ENCODE data around the gene RAB24. TPM values are rescaled to one million over a fixed set of nuclear protein-coding genes. Genes with fewer than 3 reads are reported as not detected.

Gene RAB24
- total and polyA plus RNA-seq, 2 donors (not counting 1 experiment from before 2014, with no cell fraction given): 25.9 to 34.2 TPM

DNA sequence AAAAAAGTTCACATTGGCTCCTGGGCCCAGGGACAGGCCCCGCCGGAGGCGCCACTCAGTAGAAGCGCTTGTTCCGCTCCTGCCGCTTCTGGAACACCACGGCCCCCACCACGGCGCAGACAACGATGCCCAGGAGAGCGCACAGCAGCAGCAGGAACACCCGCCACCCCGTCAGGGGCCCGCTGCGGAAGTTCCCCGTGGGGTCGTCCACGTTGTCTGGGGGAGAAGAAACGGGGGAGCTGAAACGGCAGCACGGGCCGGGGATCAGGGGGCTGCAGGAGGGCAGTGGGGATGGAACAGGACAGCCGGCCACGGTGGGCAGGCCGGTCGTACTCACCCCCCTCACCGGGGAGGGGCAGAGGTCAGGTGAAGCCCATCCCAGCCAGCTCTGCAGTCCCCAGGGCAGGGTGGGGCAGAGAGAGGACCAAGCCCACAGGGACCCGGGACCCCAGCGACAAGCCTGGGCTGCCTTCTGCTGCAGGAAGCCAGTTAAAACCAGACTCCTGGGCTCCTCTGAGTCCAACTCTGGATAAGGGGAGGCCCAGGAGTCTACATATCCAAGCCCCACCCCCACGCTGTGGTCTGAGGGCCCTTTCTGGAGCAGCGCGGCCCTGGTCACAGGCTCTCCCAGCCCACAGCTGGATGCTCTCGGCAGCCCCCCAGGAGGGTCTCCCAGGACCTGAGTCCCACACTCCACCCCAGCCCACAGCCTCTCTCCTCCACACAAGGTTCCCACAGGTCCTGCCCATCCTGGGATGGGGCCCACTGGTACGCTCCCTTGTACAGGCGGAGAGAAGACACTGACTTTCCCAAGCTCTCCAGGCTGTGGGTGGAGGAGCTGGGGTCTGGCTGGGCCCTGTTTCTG lies 28.7 kb upstream of the RAB24 start:
- DNase-seq (ENCODE audit: low read depth in 2 of 2): no peak

DNA sequence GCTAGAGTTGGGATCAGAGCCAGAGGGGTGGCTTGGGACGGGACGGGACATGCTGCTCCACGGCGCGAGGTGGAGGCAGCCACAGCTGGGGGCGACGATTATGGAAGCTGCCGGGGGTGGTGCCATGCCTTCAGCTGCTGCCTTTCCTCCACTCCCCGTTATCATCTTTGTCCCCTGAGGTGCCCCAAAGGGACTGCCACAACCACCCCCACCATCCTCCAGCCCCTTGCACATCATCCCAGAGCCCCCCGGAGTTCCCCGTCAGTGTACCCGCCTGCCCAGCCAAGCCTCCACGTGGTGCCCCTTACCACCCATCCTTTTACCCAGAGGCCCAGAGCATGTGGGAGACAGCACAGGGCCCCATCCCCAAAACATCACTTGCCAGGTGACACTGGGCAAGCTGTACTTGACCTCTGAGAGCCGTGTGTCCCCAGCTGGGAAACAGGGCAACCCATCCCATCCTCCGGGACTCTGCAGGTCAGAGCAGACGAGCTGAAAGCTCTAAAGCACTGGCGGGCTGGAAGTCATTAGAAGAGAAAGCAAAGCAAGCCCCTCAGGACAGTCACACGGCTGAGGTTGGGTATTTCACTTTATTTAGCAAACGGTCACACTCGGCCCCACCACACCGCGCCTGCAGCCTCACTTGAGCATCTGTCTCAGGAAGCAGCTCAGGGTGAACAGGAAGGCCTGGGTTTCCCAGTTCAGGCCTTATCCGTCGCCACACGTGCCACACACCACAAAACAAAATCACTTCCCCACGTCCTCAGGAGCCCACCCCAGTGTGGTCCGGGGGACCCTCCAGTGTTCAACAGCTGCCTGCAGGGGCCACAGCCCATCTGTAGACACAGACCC lies 27.7 kb upstream of the RAB24 start:
- Histone ChIP-seq H3K79me2 (ENCODE audit: control insufficient read depth, insufficient read depth, low read length) (no peaks in the 10 kb centered on the region), H3K27me3 (ENCODE audit: control insufficient read depth, insufficient read depth, low read length) (no peaks in the 10 kb centered on the region), H3K4me3 (replicated peaks in 1 of 4; ENCODE audit: control extremely low read depth in 1 of 4, insufficient read depth in 1 of 4, low read depth in 3 of 4, low read length in 4 of 4) (no peak overlapping the region), H3K36me3 (ENCODE audit: control insufficient read depth, insufficient read depth, low read length) (peaks cover 30% of the 10 kb centered on the region), H2AFZ (ENCODE audit: low read length) (no peak overlapping the region), H3K27ac (ENCODE audit: insufficient read depth, low read length) (no peak overlapping the region), H3K9ac (ENCODE audit: insufficient read depth, low read length) (no peak overlapping the region), H4K20me1 (ENCODE audit: control insufficient read depth, extremely low read depth, insufficient read depth, low read length) (no peaks in the 10 kb centered on the region), H3K9me3 (ENCODE audit: control insufficient read depth, insufficient read depth, low read depth, low read length) (no peaks in the 10 kb centered on the region), H3K4me2 (ENCODE audit: extremely low read depth, insufficient read depth, low read length) (no peak overlapping the region), H3K4me1 (ENCODE audit: control insufficient read depth, extremely low read depth, insufficient read depth, low read length) (peaks cover 5% of the 10 kb centered on the region)
- DNase-seq (ENCODE audit: low read depth in 2 of 2): no peak
- TF ChIP-seq, protein P1, sequence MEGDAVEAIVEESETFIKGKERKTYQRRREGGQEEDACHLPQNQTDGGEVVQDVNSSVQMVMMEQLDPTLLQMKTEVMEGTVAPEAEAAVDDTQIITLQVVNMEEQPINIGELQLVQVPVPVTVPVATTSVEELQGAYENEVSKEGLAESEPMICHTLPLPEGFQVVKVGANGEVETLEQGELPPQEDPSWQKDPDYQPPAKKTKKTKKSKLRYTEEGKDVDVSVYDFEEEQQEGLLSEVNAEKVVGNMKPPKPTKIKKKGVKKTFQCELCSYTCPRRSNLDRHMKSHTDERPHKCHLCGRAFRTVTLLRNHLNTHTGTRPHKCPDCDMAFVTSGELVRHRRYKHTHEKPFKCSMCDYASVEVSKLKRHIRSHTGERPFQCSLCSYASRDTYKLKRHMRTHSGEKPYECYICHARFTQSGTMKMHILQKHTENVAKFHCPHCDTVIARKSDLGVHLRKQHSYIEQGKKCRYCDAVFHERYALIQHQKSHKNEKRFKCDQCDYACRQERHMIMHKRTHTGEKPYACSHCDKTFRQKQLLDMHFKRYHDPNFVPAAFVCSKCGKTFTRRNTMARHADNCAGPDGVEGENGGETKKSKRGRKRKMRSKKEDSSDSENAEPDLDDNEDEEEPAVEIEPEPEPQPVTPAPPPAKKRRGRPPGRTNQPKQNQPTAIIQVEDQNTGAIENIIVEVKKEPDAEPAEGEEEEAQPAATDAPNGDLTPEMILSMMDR (conservative IDR thresholded peaks at IDR 0.05 in 1 of 2, IDR thresholded peaks at IDR 0.05 in 1 of 2; ENCODE audit: low read depth in 1 of 2, low read length in 2 of 2): no peak

More for the DNA sequence above, 28.7 kb upstream of the RAB24 start:
- Histone ChIP-seq H3K79me2 (ENCODE audit: control insufficient read depth, insufficient read depth, low read length) (no peaks in the 10 kb centered on the region), H3K4me3 (replicated peaks in 1 of 4; ENCODE audit: control extremely low read depth in 1 of 4, insufficient read depth in 1 of 4, low read depth in 3 of 4, low read length in 4 of 4) (no peak overlapping the region), H4K20me1 (ENCODE audit: control insufficient read depth, extremely low read depth, insufficient read depth, low read length) (no peaks in the 10 kb centered on the region), H3K4me2 (ENCODE audit: extremely low read depth, insufficient read depth, low read length) (no peak overlapping the region), H3K4me1 (ENCODE audit: control insufficient read depth, extremely low read depth, insufficient read depth, low read length) (peaks cover 5% of the 10 kb centered on the region), H3K27me3 (ENCODE audit: control insufficient read depth, insufficient read depth, low read length) (no peaks in the 10 kb centered on the region), H3K36me3 (ENCODE audit: control insufficient read depth, insufficient read depth, low read length) (peaks cover 36% of the 10 kb centered on the region), H3K9me3 (ENCODE audit: control insufficient read depth, insufficient read depth, low read depth, low read length) (no peaks in the 10 kb centered on the region), H3K9ac (ENCODE audit: insufficient read depth, low read length) (no peak overlapping the region), H2AFZ (ENCODE audit: low read length) (no peak overlapping the region), H3K27ac (ENCODE audit: insufficient read depth, low read length) (no peak overlapping the region)
- TF ChIP-seq, protein P1 (conservative IDR thresholded peaks at IDR 0.05 in 1 of 2, IDR thresholded peaks at IDR 0.05 in 1 of 2; ENCODE audit: low read depth in 1 of 2, low read length in 2 of 2): no peak
- TF ChIP-seq EZH2 (IDR thresholded peaks at IDR 0.05; ENCODE audit: low read length, missing control alignments): no peak

DNA sequence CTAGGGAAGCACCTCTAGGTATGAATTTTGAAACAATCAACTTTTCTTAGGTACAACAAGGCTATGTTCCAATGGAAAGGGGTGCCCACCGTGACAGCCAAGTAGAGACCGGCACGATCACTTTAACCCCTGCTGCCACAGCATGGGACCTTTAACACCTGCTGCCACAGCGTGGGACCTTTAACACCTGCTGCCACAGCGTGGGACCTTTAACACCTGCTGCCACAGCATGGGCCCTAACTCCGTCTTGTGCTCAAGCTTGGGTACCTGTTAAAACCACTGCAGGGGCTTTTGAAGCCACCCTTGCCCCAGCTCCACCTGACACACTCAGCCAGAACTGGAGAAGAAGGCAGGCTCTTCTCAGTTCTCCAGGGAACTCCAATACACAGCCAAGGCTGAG lies 26.4 kb upstream of the RAB24 start:
- Histone ChIP-seq H3K4me1 (ENCODE audit: control insufficient read depth, extremely low read depth, insufficient read depth, low read length) (peaks cover 9% of the 10 kb centered on the region), H3K4me2 (ENCODE audit: extremely low read depth, insufficient read depth, low read length) (no peak overlapping the region), H2AFZ (ENCODE audit: low read length) (no peak overlapping the region), H3K27me3 (ENCODE audit: control insufficient read depth, insufficient read depth, low read length) (no peaks in the 10 kb centered on the region), H3K27ac (ENCODE audit: insufficient read depth, low read length) (no peak overlapping the region), H3K79me2 (ENCODE audit: control insufficient read depth, insufficient read depth, low read length) (no peaks in the 10 kb centered on the region), H3K36me3 (ENCODE audit: control insufficient read depth, insufficient read depth, low read length) (peaks cover 28% of the 10 kb centered on the region), H3K9me3 (ENCODE audit: control insufficient read depth, insufficient read depth, low read depth, low read length) (no peaks in the 10 kb centered on the region), H4K20me1 (ENCODE audit: control insufficient read depth, extremely low read depth, insufficient read depth, low read length) (no peaks in the 10 kb centered on the region), H3K9ac (ENCODE audit: insufficient read depth, low read length) (no peak overlapping the region), H3K4me3 (replicated peaks in 1 of 4; ENCODE audit: control extremely low read depth in 1 of 4, insufficient read depth in 1 of 4, low read depth in 3 of 4, low read length in 4 of 4) (no peak overlapping the region)
- DNase-seq (ENCODE audit: low read depth in 2 of 2): no peak
- TF ChIP-seq, protein P1 (conservative IDR thresholded peaks at IDR 0.05 in 1 of 2, IDR thresholded peaks at IDR 0.05 in 1 of 2; ENCODE audit: low read depth in 1 of 2, low read length in 2 of 2): no peak
- TF ChIP-seq EZH2 (IDR thresholded peaks at IDR 0.05; ENCODE audit: low read length, missing control alignments): no peak
